Omental fat pad (tissue), 4 donors: ENCODE data around the gene FABP6. TPM values are rescaled to one million over a fixed set of nuclear protein-coding genes. Genes with fewer than 3 reads are reported as not detected.
A peak's percentile ranks its signal among the peaks of the same experiment; 100 is the strongest.

Source experiments
- ATAC-seq: fragments of 150-250 bp; one replicate; pipeline ENCODE4 v1.9.1; 2016; ENCODE audit warnings: mild to moderate bottlenecking, moderate library complexity; ENCODE audit not compliant: low FRiP score
- DNase-seq: peaks from one replicate; pipeline ENCODE4 v3.0.0-alpha.2; 2019; ENCODE audit warnings: low spot score
- total RNA-seq, 4 donors: library from RNA; depleted of rRNA; stranded (reverse); fragments of >200 nt; gene quantifications; one replicate each; pipeline ENCODE4 v1.1.0, GENCODE V29; 2016
- TF ChIP-seq, protein P1 (sequence below), 3 donors: fragments of 450-650 bp; IDR thresholded peaks; one replicate each; pipeline ENCODE4 v1.5.1; 2016 to 2017; ENCODE audit warnings: antibody characterized with exemption in 3 of 3, mild to moderate bottlenecking in 3 of 3, moderate library complexity in 2 of 3

The FABP6 gene, protein sequence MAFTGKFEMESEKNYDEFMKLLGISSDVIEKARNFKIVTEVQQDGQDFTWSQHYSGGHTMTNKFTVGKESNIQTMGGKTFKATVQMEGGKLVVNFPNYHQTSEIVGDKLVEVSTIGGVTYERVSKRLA
- not detected for total RNA-seq

DNA sequence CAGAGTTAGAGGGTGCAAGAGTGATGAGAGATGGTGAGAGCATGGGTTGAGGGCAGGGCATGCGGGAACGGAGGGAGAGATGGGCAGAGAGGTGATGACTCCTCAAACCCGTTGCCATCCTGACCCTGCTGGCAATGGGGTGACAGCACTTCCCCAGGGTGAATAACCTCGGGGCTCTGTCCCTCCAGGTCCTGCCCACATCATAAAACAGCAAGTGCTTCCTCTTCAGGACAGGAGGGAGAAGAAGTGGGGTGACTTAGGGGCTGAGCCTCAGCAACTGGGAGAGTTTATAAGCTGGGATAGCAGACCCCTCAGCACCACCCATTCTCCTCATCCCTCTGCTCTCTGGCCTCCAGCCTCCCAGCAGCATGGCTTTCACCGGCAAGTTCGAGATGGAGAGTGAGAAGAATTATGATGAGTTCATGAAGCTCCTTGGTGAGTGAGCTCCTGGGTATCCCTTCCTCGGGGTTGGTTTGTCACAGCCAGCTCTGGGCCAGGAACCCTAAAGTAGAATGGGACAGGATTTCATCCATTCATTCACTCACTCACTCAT lies at the start of gene FABP6:
Gene FABP6 (plus strand): TSS at position 317 of the 553 bp plus-strand sequence. CDS start 52 bp downstream, at position 369.
- ATAC-seq (no peak), DNase-seq (no peak)
- TF ChIP-seq, protein P1, sequence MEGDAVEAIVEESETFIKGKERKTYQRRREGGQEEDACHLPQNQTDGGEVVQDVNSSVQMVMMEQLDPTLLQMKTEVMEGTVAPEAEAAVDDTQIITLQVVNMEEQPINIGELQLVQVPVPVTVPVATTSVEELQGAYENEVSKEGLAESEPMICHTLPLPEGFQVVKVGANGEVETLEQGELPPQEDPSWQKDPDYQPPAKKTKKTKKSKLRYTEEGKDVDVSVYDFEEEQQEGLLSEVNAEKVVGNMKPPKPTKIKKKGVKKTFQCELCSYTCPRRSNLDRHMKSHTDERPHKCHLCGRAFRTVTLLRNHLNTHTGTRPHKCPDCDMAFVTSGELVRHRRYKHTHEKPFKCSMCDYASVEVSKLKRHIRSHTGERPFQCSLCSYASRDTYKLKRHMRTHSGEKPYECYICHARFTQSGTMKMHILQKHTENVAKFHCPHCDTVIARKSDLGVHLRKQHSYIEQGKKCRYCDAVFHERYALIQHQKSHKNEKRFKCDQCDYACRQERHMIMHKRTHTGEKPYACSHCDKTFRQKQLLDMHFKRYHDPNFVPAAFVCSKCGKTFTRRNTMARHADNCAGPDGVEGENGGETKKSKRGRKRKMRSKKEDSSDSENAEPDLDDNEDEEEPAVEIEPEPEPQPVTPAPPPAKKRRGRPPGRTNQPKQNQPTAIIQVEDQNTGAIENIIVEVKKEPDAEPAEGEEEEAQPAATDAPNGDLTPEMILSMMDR (IDR thresholded peaks at IDR 0.05) = no peak

DNA sequence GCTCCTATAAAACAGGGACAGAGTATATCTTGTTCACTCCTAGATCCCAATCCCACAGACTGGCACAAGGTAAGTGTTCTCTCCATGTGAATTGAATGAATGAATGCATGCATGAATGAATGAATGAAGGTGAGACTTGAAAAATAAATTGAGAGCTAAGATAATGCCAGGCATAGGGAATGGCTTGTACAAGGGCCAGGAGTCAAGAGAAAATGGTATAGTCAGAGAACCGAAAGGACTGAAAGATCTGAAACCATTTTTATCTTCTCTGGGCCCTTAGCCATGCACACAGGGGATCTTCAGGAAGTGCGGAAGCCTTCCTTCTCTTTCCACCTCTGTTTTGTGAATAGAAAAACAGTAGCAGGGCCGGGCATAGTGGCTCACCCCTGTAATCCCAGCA lies 48.4 kb upstream of the FABP6 start:
- TF ChIP-seq, protein P1 (IDR thresholded peaks at IDR 0.05) = no peak
- no peak for DNase-seq
- no peak for ATAC-seq

DNA sequence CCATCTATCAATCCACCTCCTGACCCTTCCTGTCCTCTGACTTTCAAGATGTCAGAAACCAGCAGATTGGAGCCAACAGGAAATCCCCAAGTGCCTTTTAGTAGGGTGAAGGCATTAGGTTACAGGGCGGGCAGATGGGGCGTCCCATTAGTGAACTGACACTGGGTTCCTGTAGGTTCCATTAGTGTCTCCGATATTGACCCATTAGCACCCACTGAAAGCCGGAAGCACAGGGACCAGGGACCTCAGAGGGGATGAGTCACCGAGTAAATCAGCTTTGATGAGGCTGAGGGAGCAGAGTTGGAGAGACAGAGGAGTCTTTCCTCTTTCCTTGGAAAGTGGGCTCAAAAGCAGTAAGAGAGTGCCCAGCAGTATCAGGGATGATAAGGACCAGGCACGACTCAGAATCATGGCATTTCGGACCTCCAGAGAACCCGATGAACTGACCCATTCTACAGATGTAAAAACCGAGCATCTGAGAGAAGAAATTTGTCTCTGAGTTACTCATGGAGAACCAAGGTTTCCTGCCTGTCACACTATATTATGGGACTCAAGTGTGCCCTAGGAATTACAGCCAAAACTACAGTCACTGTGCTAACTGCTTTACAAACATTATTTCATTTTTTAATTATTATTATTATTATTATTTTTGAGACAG lies 47.2 kb upstream of the FABP6 start:
- TF ChIP-seq, protein P1 (IDR thresholded peaks at IDR 0.05) = no peak
- DNase-seq (no peak), ATAC-seq (no peak)

DNA sequence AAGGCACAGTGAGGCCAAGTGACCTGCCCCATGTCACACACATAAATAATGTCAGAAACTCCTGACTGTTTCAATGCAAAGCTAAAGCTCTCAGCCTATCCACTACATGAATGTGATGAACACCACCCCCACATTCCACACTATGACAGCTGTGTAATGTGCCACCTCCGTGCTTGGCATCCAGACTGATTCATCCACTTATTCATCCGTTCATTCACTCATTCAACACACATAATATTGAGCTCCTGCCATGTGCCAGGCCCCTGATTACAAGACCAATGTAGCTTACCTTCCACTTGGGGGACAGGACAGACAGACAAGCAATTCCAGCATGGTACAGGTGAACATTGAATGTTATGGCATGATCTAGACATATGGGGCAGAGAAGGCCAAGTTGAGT lies 46.2 kb upstream of the FABP6 start:
- TF ChIP-seq, protein P1 (IDR thresholded peaks at IDR 0.05) = no peak
- DNase-seq = no peak
- ATAC-seq = peak; percentile 9

DNA sequence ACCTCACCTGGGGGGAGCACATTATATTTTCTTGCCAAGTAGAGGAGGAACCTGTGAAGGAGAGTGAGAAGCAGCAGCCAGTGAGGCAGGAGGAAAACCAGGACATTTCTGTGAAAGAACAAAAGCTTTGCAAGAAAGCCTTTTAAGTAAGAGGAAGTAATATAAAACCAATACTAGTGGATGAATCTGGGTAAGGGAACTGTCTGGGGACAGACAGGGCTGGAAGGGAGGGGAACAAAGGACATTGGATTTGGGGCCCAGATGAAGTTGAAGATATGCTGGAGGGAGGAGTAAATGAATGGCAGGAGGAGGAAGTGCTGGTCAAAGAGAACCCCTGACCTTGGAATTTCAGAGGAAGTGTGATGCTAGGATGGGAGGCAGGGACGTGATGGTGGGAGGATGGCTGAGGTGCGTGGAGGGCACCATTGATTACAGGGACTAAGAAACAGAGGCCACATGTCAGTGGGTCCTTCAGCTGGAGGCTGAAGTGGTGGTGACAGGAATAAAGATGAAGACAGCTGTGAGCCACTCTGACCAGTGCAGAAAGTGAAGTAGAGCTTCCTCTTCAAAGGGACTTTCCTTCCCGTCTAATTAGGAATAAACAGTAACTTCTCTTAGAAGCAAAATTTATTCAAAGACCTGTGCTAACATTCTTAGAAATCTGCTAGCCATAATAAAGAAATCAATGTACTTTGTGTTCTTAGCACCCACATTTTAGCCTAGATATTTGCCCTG lies 43.5 kb upstream of the FABP6 start:
- ATAC-seq (no peak), DNase-seq (no peak)

DNA sequence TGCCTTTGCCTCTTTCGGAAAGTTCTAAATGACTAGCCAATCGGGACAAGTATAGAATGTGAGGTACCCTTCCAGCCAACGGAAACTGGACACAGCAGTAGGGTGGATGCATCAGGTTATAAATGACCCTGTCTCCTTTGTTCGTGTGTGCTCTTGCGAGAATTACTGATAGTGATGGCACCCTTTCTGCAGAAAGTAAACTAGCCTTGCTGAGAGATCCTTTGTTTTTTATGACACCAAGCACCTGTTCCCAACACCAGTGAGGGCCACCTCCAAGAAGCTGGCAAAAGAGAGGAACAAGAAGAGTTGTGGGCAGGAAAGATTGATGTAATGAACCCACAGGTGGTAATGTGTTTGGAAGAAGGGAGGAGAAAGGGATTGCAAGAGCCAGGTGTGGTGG lies 42.8 kb upstream of the FABP6 start:
- TF ChIP-seq, protein P1 (IDR thresholded peaks at IDR 0.05) = no peak
- no peak for DNase-seq
- no peak for ATAC-seq

More for the DNA sequence above, 43.5 kb upstream of the FABP6 start:
- TF ChIP-seq, protein P1 (IDR thresholded peaks at IDR 0.05) = no peak
